ENCODE data around the gene HNRNPF.

GRCh38 chr10:43371418-43371817, 37.6 kb downstream of the HNRNPF start, which contains the start of gene FXYD4:
- TF ChIP-seq CTCF (IDR thresholded peaks at IDR 0.05; ENCODE audit: low read depth, low read length, poor library complexity, severe bottlenecking) (no peak), EZH2phosphoT487 (IDR thresholded peaks at IDR 0.05; ENCODE audit: borderline replicate concordance, low read length) (no peak)

Data from DOHH2 (cell line).